Measurements from ENCODE around the gene RIPK1. TPM values are rescaled to one million over a fixed set of nuclear protein-coding genes. Genes with fewer than 3 reads are reported as not detected.

RIPK1 gene
- total and polyA plus RNA-seq, 9 of the 15 experiments (the other 6 are each of a cell fraction or from before 2014, with no cell fraction given): 3.8 to 24.9 (median 17.7) TPM

GRCh38 chr6:3159805-3160781, 91.8 kb downstream of the RIPK1 start (continued):
- TF ChIP-seq BCLAF1 (IDR thresholded peaks at IDR 0.05; ENCODE audit: borderline replicate concordance in 1 of 2, control insufficient read depth in 1 of 2, low read depth in 2 of 2, low read length in 1 of 2) (no peak; a peak in 1 of 4 replicates), PATZ1 (CRISPR knock-in tag; IDR thresholded peaks at IDR 0.05; ENCODE audit: borderline replicate concordance) (no peak), PHF20 (IDR thresholded peaks at IDR 0.05; ENCODE audit: partially characterized antibody) (no peak), PREB (CRISPR knock-in tag; IDR thresholded peaks at IDR 0.05) (no peak), ZNF644 (tag; IDR thresholded peaks at IDR 0.05; ENCODE audit: low read depth) (no peak), CBX8 (IDR thresholded peaks at IDR 0.05; ENCODE audit: borderline replicate concordance, extremely low read depth, low read depth, low read length, poor library complexity, severe bottlenecking) (no peak), THRB (CRISPR knock-in tag; conservative IDR thresholded peaks at IDR 0.05) (no peak)
